Cardiac muscle cell (in vitro differentiated cells and primary cell): Measurements from ENCODE around the gene ANKH. TPM values are rescaled to one million over a fixed set of nuclear protein-coding genes. Genes with fewer than 3 reads are reported as not detected.

ENCODE experiments used
- DNase-seq, 2 donors: peaks; one replicate each; pipeline versions ENCODE4 v3.0.0 to v3.0.0-alpha.2; 2010 to 2017; ENCODE audit warnings: low read depth in 1 of 2, low spot score in 1 of 2
- H3K27ac ChIP-seq: fragments of 200-600 bp; sonication (generic); 2 replicates; pipeline ENCODE4 v1.5.1; 2016
- H3K27me3 ChIP-seq: fragments of 200-600 bp; sonication (generic); 2 replicates; pipeline ENCODE4 v1.6.0; 2016; ENCODE audit warnings: control low read depth
- H3K36me3 ChIP-seq: fragments of 200-600 bp; sonication (generic); 2 replicates; pipeline ENCODE4 v1.5.1; 2016; ENCODE audit warnings: control low read depth
- H3K4me1 ChIP-seq: fragments of 200-600 bp; sonication (generic); 2 replicates; pipeline ENCODE4 v1.8.1; 2017; ENCODE audit warnings: low read depth, mild to moderate bottlenecking, mixed run types
- H3K4me3 ChIP-seq: fragments of 200-600 bp; sonication (generic); 2 replicates; pipeline ENCODE4 v1.5.1; 2016; ENCODE audit warnings: mild to moderate bottlenecking
- H3K9me3 ChIP-seq: fragments of 200-600 bp; sonication (generic); 2 replicates; pipeline ENCODE4 v1.5.1; 2017; ENCODE audit warnings: low read depth, mild to moderate bottlenecking, control low read depth
- polyA plus RNA-seq: library from polyadenylated mRNA; unstranded; fragments of >200 nt; fragmentation: Nextera tagmentation; extraction: Ambion mirVana; gene quantifications from 2 replicates; pipeline ENCODE4 v1.2.1, GENCODE V29; 2016
- total RNA-seq: library from RNA; depleted of rRNA; stranded (reverse); fragments of >200 nt; gene quantifications from 2 replicates; pipeline ENCODE4 v1.2.3, GENCODE V29; 2016
- TF ChIP-seq, protein P1 (sequence below): IDR thresholded peaks from 2 replicates; pipeline ENCODE4 v1.5.1; 2012; ENCODE audit warnings: low read depth, mild to moderate bottlenecking, low read length

ANKH gene
- total and polyA plus RNA-seq, 2 experiments from 2014 or later = 26.6 to 48.1 TPM

DNA sequence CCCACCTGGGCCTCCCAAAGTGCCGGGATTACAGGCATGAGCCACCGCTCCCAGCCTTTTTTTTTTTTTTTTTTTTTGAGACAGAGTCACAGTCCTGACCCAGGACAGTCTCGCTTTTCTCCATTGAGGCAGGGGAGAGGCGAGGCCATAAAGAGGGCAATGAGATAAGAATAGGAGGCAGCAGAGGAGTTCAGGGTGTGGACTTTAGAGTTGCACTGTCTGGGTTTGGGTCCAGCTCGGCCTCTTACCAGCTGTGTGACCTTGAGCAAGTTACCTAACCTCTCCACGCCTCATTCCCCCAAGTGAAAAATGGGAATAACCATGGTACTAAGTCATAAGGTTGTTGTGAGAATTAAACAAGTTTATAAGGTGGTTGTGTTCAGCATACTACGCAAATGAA lies 24.6 kb upstream of the ANKH start:
- no peaks in the 10 kb centered on the region for H3K9me3 ChIP-seq
- peaks cover 12% of the 10 kb centered on the region for H3K4me1 ChIP-seq
- H3K4me3 ChIP-seq = no peak overlapping the region
- H3K27me3 ChIP-seq = no peaks in the 10 kb centered on the region
- no peak overlapping the region for H3K27ac ChIP-seq
- TF ChIP-seq, protein P1, sequence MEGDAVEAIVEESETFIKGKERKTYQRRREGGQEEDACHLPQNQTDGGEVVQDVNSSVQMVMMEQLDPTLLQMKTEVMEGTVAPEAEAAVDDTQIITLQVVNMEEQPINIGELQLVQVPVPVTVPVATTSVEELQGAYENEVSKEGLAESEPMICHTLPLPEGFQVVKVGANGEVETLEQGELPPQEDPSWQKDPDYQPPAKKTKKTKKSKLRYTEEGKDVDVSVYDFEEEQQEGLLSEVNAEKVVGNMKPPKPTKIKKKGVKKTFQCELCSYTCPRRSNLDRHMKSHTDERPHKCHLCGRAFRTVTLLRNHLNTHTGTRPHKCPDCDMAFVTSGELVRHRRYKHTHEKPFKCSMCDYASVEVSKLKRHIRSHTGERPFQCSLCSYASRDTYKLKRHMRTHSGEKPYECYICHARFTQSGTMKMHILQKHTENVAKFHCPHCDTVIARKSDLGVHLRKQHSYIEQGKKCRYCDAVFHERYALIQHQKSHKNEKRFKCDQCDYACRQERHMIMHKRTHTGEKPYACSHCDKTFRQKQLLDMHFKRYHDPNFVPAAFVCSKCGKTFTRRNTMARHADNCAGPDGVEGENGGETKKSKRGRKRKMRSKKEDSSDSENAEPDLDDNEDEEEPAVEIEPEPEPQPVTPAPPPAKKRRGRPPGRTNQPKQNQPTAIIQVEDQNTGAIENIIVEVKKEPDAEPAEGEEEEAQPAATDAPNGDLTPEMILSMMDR = no peak
- no peak for DNase-seq
- no peaks in the 10 kb centered on the region for H3K36me3 ChIP-seq

GRCh38 chr5:14895301-14895700 lies 23.7 kb upstream of the ANKH start:
- Histone ChIP-seq H3K4me1 (peaks cover 3% of the 10 kb centered on the region), H3K27ac (no peak overlapping the region), H3K36me3 (no peaks in the 10 kb centered on the region), H3K4me3 (no peak overlapping the region), H3K27me3 (no peaks in the 10 kb centered on the region), H3K9me3 (no peaks in the 10 kb centered on the region)
- TF ChIP-seq, protein P1 = no peak
- no peak for DNase-seq

GRCh38 chr5:14894748-14895147 lies 23.2 kb upstream of the ANKH start:
- H3K27me3 ChIP-seq = no peaks in the 10 kb centered on the region
- H3K27ac ChIP-seq = no peak overlapping the region
- H3K36me3 ChIP-seq = no peaks in the 10 kb centered on the region
- no peak overlapping the region for H3K4me3 ChIP-seq
- H3K9me3 ChIP-seq = no peaks in the 10 kb centered on the region
- H3K4me1 ChIP-seq = no peaks in the 10 kb centered on the region
- no peak for DNase-seq
- TF ChIP-seq, protein P1 = no peak

DNA sequence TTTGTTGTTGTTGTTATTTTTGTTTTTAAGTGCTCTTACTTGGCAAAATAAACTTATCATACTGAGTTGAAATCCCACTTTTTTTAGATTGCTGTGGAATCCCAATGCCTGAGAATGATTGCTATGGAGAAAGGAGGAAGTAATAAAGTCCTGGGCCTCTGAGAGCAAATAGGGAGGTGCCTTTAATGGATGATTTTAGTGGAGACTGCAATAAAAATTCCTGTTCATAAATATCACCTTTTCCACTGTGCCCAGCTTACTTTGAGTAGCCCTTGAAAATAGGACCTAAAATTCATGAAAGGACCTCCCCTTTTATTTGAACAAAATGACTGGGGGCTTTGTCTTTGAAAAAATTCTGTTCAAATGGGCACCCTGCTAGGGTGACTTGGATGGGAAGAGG lies 21.8 kb upstream of the ANKH start:
- no peaks in the 10 kb centered on the region for H3K36me3 ChIP-seq
- no peak overlapping the region for H3K27ac ChIP-seq
- H3K27me3 ChIP-seq = no peaks in the 10 kb centered on the region
- no peaks in the 10 kb centered on the region for H3K9me3 ChIP-seq
- TF ChIP-seq, protein P1 = no peak
- no peak overlapping the region for H3K4me3 ChIP-seq
- DNase-seq = no peak
- no peaks in the 10 kb centered on the region for H3K4me1 ChIP-seq

DNA sequence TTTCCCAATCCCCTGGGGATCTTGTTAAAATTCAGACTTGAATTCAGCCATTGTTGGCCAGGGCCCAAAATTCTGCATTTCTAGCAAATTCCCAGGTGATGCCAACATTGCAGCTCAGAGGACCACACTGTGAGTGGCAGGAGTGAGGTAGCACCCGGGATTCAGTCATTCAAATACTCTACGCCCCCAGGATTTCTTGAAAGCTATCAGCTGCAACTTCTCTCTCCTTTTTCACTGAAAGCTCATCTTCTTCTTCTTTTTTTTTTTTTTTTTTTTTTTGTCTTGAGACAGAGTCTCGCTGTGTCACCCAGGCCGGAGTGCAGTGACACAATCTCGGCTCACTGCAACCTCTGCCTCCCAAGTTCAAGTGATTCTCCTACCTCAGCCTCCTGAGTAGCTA lies 19.3 kb upstream of the ANKH start:
- no peaks in the 10 kb centered on the region for H3K36me3 ChIP-seq
- H3K9me3 ChIP-seq = no peaks in the 10 kb centered on the region
- no peak overlapping the region for H3K27ac ChIP-seq
- H3K4me1 ChIP-seq = no peaks in the 10 kb centered on the region
- DNase-seq = no peak
- TF ChIP-seq, protein P1 = no peak
- H3K4me3 ChIP-seq = no peak overlapping the region
- no peaks in the 10 kb centered on the region for H3K27me3 ChIP-seq
